Heart right ventricle (tissue), 16 donors: ENCODE data around the gene IFIT3. TPM values are rescaled to one million over a fixed set of nuclear protein-coding genes. Genes with fewer than 3 reads are reported as not detected.

Experiments used
- ATAC-seq, 8 donors: fragments of 200-7000 bp; cut with Tn5 transposase; one replicate each; pipeline ENCODE4 v1.9.1; 2020; ENCODE audit warnings: mild to moderate bottlenecking in 8 of 8, moderate library complexity in 8 of 8, moderate number of reproducible peaks in 1 of 8
- DNase-seq, 2 donors: peaks; one replicate each; pipeline ENCODE4 v3.0.0-alpha.2; 2020
- H3K27ac ChIP-seq, 10 donors: fragments of 200-600 bp; sonication (generic) in 2 of 10; one replicate each; pipeline versions ENCODE4 v1.5.0 to v1.8.0; 2020 to 2022; ENCODE audit warnings: mild to moderate bottlenecking in 3 of 10
- H3K27me3 ChIP-seq, 7 donors: fragments of 200-600 bp; one replicate each; pipeline ENCODE4 v1.8.0; 2021 to 2022; ENCODE audit warnings: mild to moderate bottlenecking in 2 of 7
- H3K36me3 ChIP-seq, 9 donors: fragments of 200-600 bp; sonication (generic) in 1 of 9; one replicate each; pipeline versions ENCODE4 v1.5.0 to v1.8.0; 2020 to 2022; ENCODE audit warnings: mild to moderate bottlenecking in 2 of 9
- H3K4me1 ChIP-seq, 9 donors: fragments of 200-600 bp; sonication (generic) in 1 of 9; one replicate each; pipeline versions ENCODE4 v1.5.0 to v1.8.0; 2020 to 2022; ENCODE audit warnings: mild to moderate bottlenecking in 4 of 9
- H3K4me3 ChIP-seq, 10 donors: fragments of 200-600 bp; sonication (generic) in 2 of 10; one replicate each; pipeline versions ENCODE4 v1.5.0 to v1.8.0; 2020 to 2022; ENCODE audit warnings: mild to moderate bottlenecking in 7 of 10, moderate library complexity in 2 of 10
- H3K9me3 ChIP-seq, 11 donors: fragments of 200-600 bp in 10 of 11; sonication (generic) in 2 of 11; one replicate each; pipeline versions ENCODE4 v1.5.0 to v1.8.0; 2013 to 2022; ENCODE audit warnings: mild to moderate bottlenecking in 2 of 11, control low read depth in 1 of 11, moderate library complexity in 1 of 11
- WGBS, 2 donors: extraction: QIAGEN DNeasy Blood & Tissue Kit; methylation state at CpG; one replicate each; pipeline ENCODE4 v1.1.7; 2013; ENCODE audit warnings: inconsistent platforms in 1 of 2; 5-methylcytosine and 5-hydroxymethylcytosine counted together
- intact Hi-C, 10 donors: fragments of 100-400 bp; cut with DNase I; formaldehyde crosslinking; loops; one replicate each; pipeline versions ENCODE4 v1.11.1 to v1.14.2; 2022
- long read RNA-seq, 3 donors: library from polyadenylated mRNA; unstranded; transcript quantifications; one replicate each; pipeline ENCODE4 v2.0.0, GENCODE V29; 2020 to 2021
- polyA plus RNA-seq, 2 donors: library from polyadenylated mRNA; stranded (reverse); fragments of 200-250 nt; gene quantifications; one replicate each; pipeline ENCODE4 v1.2.3, GENCODE V29; 2013
- total RNA-seq, 10 donors: library from RNA; stranded (reverse); fragmentation: NEBNext Ultra II Directional in 3 of 10; extraction: Animal tissue kit (Norgen Biotek cat#: 25700) in 3 of 10; gene quantifications; one replicate each; pipeline versions ENCODE4 v1.2.1 to v1.2.4, GENCODE V29; 2021 to 2023
- TF ChIP-seq, protein P1 (sequence below), 9 donors: fragments of 200-600 bp; sonication (generic) in 2 of 9; IDR thresholded peaks; one replicate each; pipeline versions ENCODE4 v1.5.0 to v1.8.0; 2021 to 2022; ENCODE audit warnings: antibody characterized with exemption in 9 of 9, mild to moderate bottlenecking in 5 of 9, moderate library complexity in 1 of 9
- donor health status: Arrhythmogenic right ventricular cardiomyopathy.
- donor health status: ischemic (EF 13 %, LVEDD 7.1; RV severe dilation, severe dysfunction).
- donor health status: healthy with polysubstance abuse.
- donor health status: DM: no; HTN: yes; CAD: no.
- donor health status: DM: no; HTN: no; CAD: no.
- donor health status: ischemic (EF 25% LVEDD 6.9; RV normal size, moderate dysfunction).
- donor health status: ischemic (EF 25% LVEDD 5.7; RV mildly dilated, moderate dysfunction).
- donor health status: healthy.
- donor health status: DM: yes; HTN: yes; CAD: no.
- donor health status: Ischemic cardiomyopathy.
- donor health status: ischemic (EF 35%, LVEDD 5.7; RV mildly dilated, moderate dysfunction).
- donor health status: nonischemic (EF 11% LVEDD 7.7; RV severe dilation, severe dysfunction).
- donor health status: DM: yes; HTN: yes; CAD: no.
- donor health status: PGD.
- donor health status: ischemic (EF 29% LVEDD 5.4; RV normal size, mild dysfunction).
- donor health status: nonischemic (EF 23%, LVEDD 6.1; RV moderate dilation, normal function).

Gene IFIT3, protein sequence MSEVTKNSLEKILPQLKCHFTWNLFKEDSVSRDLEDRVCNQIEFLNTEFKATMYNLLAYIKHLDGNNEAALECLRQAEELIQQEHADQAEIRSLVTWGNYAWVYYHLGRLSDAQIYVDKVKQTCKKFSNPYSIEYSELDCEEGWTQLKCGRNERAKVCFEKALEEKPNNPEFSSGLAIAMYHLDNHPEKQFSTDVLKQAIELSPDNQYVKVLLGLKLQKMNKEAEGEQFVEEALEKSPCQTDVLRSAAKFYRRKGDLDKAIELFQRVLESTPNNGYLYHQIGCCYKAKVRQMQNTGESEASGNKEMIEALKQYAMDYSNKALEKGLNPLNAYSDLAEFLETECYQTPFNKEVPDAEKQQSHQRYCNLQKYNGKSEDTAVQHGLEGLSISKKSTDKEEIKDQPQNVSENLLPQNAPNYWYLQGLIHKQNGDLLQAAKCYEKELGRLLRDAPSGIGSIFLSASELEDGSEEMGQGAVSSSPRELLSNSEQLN
- total RNA-seq (100 to 1,000 TPM in 1 of 10 donors, 10 to 100 TPM in 7, 1 to 10 TPM in 2; 8.0 to 102 (median 13.2) TPM), polyA plus RNA-seq (1 to 10 TPM; 4.7 to 7.9 TPM)
- long read RNA-seq, donor 1, transcript IFIT3-201 (2 exons, 2,455 nt), result major isoform, 12 of 20 reads
- long read RNA-seq, donor 1, partial matches to known transcripts, result 3 of 20 reads
- long read RNA-seq, donor 1, other reads (novel, unspliced or antisense), result 1 of 20 reads
- long read RNA-seq, donor 2, transcript IFIT3-202 (2 exons, 2,496 nt), result minor isoform, 5 of 18 reads
- long read RNA-seq, donor 2, transcript IFIT3-201 (2 exons, 2,455 nt), result major isoform, 12 of 18 reads
- long read RNA-seq, donor 2, partial matches to known transcripts, result 0 of 18 reads
- long read RNA-seq, donor 2, other reads (novel, unspliced or antisense), result 1 of 18 reads
- long read RNA-seq, donor 3, transcript IFIT3-202 (2 exons, 2,496 nt), result minor isoform, 8 of 63 reads
- long read RNA-seq, donor 3, transcript IFIT3-201 (2 exons, 2,455 nt), result major isoform, 52 of 63 reads
- long read RNA-seq, donor 3, partial matches to known transcripts, result 2 of 63 reads
- long read RNA-seq, donor 3, other reads (novel, unspliced or antisense), result 1 of 63 reads

DNA sequence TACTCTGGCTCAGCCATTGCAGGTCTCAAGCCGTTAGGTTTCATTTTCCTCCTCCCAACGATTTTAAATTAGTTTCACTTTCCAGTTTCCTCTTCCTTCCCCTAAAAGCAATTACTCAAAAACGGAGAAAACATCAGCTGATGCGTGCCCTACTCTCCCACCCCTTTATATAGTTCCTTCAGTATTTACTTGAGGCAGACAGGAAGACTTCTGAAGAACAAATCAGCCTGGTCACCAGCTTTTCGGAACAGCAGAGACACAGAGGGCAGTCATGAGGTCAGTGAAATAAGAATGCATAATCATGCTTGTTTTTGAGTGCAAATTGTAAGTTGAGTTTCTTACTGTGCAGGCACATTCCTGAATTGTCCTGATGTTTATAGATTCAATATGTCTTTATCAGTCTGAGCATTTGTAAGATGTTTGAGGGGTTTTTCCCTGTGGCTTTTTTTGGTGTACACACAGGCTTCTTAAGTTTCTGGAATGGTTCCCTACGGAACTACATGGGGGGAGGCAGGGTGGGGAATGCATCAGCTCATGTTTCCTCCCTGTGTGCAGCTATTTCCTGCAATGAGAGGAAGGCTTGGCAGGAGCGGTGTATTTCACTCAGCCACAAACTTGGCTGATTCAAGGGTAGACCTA, at the start of gene IFIT3:
Gene IFIT3 (plus strand): TSS at position 195 of the 639 bp plus-strand sequence. CDS start 77 bp downstream, at position 272.
- WGBS, 2 donors, result 10 to 11% methylated on average over 7 of the region's 7 CpGs
- DNase-seq (peak; percentile 32 to 84), ATAC-seq (peak; percentile 91 to 96 (median 94))
- H3K36me3 ChIP-seq, result no peaks in the 10 kb centered on the region
- peaks cover 4 to 72% (median 50%) of the 10 kb centered on the region in 9 donors for H3K4me1 ChIP-seq
- peak within 1 kb of the TSS; percentile 4 to 60 (median 50) for H3K4me3 ChIP-seq
- TF ChIP-seq, protein P1, sequence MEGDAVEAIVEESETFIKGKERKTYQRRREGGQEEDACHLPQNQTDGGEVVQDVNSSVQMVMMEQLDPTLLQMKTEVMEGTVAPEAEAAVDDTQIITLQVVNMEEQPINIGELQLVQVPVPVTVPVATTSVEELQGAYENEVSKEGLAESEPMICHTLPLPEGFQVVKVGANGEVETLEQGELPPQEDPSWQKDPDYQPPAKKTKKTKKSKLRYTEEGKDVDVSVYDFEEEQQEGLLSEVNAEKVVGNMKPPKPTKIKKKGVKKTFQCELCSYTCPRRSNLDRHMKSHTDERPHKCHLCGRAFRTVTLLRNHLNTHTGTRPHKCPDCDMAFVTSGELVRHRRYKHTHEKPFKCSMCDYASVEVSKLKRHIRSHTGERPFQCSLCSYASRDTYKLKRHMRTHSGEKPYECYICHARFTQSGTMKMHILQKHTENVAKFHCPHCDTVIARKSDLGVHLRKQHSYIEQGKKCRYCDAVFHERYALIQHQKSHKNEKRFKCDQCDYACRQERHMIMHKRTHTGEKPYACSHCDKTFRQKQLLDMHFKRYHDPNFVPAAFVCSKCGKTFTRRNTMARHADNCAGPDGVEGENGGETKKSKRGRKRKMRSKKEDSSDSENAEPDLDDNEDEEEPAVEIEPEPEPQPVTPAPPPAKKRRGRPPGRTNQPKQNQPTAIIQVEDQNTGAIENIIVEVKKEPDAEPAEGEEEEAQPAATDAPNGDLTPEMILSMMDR (IDR thresholded peaks at IDR 0.05), result peak in 1 of 9 donors; percentile 10
- intact Hi-C loops, result loop anchor here in 2 of 10 donors (2.0 to 5.0 kb wide), 3 partner anchors 19 to 84 kb away; partner anchors contain the start of gene IFIT5 (in 1 of the 2)
- H3K27me3 ChIP-seq, result no peaks in the 10 kb centered on the region
- no peaks in the 10 kb centered on the region for H3K9me3 ChIP-seq
- peak within 1 kb of the TSS; percentile 71 to 96 (median 90) for H3K27ac ChIP-seq

GRCh38 chr10:89278034-89278535, 49.7 kb upstream of the IFIT3 start:
- TF ChIP-seq, protein P1 (IDR thresholded peaks at IDR 0.05), result no peak
- DNase-seq (peak in 1 of 2 donors; percentile 82), ATAC-seq (peak; percentile 38 to 89 (median 77))
- intact Hi-C loops, result no loop called here
- H3K36me3 ChIP-seq, result no peaks in the 10 kb centered on the region
- H3K4me3 ChIP-seq, result no peak overlapping the region
- no peaks in the 10 kb centered on the region for H3K9me3 ChIP-seq
- 3 to 6% methylated on average over 1 of the region's 1 CpG for WGBS, 2 donors
- peaks cover under 1 to 50% (median 34%) of the 10 kb centered on the region in 9 donors for H3K4me1 ChIP-seq
- H3K27me3 ChIP-seq, result no peaks in the 10 kb centered on the region
- peak overlapping the region; percentile 29 to 86 (median 77) for H3K27ac ChIP-seq

GRCh38 chr10:89278900-89279392, 48.9 kb upstream of the IFIT3 start:
- intact Hi-C loops, result no loop called here
- Histone ChIP-seq H3K4me3 (no peak overlapping the region), H3K27ac (peak overlapping the region in 8 of 10 donors; percentile 24 to 85 (median 66))

More at GRCh38 chr10:89278900-89279392, 48.9 kb upstream of the IFIT3 start:
- H3K27me3 ChIP-seq, result no peaks in the 10 kb centered on the region
- ATAC-seq (no peak), DNase-seq (no peak)
- TF ChIP-seq, protein P1 (IDR thresholded peaks at IDR 0.05), result no peak
- H3K9me3 ChIP-seq, result no peaks in the 10 kb centered on the region
- H3K36me3 ChIP-seq, result no peaks in the 10 kb centered on the region
- H3K4me1 ChIP-seq, result peaks cover 3 to 58% (median 42%) of the 10 kb centered on the region in 9 donors
